Erythroblast (primary cell): ENCODE measurements around the gene LTBP1.

Source experiments
- GATA1 ChIP-seq: IDR thresholded peaks from 2 replicates; pipeline ENCODE4 v1.6.1; 2011; ENCODE audit warnings: low read depth, mild to moderate bottlenecking, control low read depth, low read length, moderate library complexity
- POLR2A ChIP-seq: IDR thresholded peaks from 2 replicates; pipeline ENCODE4 v1.6.1; 2011; ENCODE audit warnings: mild to moderate bottlenecking, low read length

GRCh38 chr2:32977228-32977758, 30.5 kb downstream of the LTBP1 start:
- TF ChIP-seq POLR2A: no peak
- no peak for TF ChIP-seq GATA1
